Stimulated activated CD4-positive, alpha-beta T cell treated with anti-CD3 and anti-CD28 coated beads, TNF-alpha, amount 100 ng/mL, for 24 hours (primary cell): ENCODE data around the gene CPVL.

Experiments used
- DNase-seq, 3 experiments: peaks; one replicate each; pipeline ENCODE4 v3.0.0-alpha.2; 2020; ENCODE audit warnings: low read depth in 3 of 3

CPVL gene

DNA sequence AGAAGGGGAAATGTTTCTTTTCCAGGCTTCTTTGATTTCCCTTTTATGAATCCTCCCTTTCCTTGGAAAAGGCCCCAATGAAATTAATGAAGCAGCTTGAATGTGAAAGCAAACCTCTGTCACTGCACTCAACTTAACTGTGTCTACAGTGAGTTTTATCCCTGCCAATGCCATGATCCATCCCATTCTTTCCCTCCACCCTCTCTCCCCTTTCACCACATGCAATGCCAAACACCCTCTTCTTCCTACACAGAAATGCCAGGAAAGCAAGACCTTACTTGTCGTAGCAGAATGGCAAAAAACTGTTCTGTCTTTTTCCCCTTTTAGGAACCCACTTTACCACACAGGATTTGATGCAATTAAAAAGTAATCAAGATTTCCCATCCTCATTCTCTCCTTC lies 140.9 kb downstream of the CPVL start:
- no peak for DNase-seq

DNA sequence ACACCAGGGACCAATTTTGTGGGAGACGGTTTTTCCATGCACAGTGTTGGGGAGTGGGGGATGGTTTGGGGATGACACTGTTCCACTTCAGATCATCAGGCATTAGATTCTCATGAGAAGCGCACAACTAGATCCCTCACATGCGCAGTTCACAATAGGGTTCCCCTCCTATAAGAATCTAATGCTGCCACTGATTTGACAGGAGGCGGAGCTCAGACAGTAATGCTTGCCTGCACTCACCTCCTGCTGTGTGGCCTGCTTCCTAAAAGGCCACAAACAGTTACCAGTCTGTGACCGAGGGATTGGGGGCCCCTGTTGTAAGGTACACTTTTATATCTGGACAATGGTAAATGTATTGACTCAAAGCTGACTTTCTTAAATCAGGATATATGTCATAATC lies 142.6 kb downstream of the CPVL start:
- no peak for DNase-seq

DNA sequence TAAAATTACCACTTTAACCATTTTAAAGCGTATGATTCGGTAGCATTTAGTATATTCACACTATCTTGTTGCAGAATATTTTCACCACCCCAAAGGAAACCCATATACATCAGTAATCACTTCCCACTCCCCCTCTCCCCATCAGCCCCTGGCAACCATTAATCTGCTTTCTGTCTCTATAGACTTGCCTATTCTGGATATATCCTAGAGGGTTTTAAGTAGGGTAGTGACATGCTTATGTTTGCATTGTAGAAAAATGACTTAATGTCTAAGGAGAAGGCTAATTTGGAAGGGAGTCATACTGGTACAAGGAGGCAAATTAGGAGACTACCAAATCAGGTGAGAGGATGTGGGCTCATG lies 145.6 kb downstream of the CPVL start:
- no peak for DNase-seq

DNA sequence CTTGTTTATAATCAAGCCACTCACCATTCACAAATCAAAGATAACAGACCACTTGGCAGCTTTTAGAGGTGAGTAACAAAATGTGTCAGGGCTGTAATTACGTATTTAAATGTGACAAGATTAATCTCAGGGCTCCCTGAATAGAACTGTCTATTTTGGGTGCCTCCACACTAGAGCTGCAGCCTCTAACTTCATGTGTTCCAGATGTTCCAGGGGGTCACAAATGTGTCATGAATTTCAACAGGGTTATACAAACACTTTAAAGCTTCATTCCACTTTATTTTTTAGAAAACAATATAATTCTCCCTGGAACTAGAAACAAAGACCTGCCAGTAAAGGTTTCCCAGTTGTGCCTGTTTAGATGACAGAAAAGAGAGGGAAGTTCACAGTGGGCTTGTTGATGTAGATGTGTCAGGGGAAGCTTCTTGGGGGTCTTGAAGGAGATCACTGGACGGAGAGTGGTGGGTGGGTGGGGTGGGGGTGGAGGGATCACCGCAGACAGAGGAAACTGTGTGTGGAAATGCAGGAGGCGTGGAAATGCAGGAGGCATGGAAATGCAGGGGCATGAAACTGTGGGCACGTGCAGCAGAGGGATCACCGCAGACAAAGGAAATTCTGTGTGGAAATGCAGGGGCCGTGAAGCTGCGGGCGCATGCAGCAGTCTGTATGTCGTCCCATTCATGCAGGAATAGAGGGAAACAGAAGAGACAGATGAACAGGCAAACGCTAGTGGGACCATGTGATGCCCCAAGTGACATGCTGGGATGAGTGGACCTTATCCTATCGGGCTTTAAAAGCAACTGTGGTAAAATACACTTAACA lies 146.2 kb downstream of the CPVL start:
- DNase-seq, result no peak

DNA sequence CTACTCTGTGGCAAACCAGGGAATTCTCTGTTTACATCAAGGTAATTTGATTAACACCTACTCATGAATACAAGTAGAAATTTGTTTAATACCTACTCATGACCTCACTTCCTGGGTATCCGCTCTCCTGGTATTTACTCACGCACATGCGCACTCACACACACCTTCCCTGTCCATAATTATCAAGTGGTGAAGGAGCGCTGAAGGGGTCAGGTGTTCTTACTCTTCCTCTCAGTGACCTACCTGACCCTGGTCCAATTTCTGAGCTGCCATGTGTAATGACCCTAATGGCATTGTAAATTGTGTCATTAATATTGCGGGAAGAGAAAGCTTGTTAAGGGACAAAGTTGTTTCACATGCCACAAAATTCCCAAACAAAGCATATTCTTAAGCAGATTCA lies 146.9 kb downstream of the CPVL start:
- no peak for DNase-seq

DNA sequence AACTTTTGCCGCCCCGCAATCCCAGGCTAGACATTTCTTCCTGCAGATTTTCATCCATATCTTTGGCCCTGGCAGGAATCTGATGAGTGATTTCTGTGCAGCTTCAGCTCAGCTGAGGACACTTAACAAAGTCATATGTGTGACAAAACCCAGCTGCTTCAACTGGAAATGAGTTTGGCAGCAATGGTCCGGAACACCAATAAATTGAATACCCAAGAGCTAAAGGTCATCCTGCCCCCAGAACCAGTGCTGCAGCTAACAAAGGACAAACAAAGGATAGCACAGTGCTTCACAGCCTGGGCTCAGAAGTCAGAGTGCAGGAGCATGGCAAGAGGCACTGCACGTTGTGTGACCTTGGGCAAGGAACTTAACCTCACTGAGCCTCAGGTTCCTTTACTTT lies 148.2 kb downstream of the CPVL start:
- no peak for DNase-seq

DNA sequence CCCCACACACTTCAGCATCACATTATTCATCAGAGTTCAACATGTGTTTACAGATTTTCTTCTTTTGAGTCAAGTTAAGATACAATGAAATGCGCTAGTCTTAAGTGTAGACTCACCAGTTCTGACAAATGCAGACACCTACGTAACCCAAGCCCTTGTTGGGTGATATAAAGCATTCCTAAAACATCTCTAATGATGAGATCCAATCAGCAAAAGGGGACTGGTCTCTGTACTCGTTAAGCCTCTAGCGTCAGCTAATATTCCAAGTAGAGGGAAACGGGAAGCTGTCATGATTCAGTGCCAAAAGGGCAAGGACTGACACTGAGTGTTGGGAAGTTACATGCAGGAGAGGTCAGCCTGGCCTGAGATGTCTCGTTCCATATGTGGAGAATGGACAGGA lies 149.5 kb downstream of the CPVL start:
- DNase-seq, result no peak

DNA sequence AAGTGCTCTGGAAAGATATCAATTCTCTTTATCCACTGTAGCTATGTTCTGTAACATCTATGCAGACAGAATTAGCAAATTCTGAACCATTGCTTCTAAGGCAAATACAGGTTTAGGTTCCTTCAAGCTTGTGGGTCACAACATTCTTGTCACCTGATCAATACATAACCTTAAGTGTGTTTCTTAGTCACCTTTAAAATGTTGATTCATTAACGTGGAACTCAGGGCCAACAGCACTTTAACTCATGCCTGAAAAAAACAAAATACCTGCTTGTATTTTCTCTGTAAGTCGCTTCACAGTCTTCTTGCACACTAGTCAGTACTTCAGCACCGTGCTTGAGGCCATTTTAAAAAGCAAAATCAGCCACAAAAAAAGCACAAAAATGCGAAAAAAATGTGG lies 153.0 kb downstream of the CPVL start:
- no peak for DNase-seq

DNA sequence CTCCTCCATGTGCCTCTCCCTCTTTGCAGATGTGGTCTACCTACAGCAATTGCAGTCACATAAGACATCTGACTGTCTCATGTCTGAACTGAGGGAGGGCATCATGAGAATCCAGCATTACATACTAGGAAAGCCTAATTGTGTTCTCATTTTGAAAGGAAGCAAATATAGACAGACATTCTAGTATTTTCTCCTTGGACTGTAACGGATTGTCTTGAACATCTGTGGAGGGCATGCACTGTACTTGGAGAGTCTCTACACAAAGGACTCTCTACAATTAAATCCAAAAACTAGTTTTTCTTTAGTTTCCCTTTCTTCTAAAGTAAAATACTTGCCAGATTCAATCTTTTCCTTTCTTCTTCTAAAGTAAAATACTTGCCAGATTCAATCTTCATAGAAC lies 153.5 kb downstream of the CPVL start:
- DNase-seq, result no peak

DNA sequence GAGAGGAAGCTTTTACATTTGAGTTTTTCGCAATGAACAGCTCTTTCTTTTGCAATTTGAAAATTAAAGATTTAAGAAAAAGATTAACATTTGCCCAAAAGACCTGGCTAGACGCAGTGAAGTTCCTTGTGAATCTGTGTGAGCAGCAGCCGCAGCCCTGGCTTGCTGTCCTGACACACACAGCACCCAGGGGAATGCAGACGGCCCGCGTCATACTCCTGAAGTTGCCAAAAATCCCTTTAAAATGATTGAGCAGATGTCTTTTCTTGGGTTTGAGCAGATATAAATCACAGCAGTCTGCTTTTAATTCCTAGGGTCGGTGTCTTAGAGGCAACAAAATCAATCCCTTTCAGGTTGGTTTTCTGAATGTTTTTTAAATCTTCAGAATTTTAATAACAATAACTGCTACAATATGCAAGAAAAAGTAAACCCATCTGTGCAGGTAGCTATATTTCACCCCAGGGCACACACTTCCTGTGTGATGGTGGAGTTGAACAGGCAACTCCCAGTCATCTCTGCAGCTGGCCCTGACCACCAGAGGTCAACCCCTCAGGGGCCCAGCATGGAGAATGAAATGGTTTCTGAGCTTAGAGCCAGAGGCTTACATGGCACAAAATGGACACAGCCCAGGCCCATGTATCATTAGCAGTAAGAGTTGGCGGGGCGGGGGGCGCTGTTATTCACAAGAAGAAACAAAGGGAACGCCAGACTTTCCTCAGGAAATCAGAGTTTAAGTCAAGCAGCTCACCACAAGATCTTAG lies 156.0 kb downstream of the CPVL start:
- no peak for DNase-seq

DNA sequence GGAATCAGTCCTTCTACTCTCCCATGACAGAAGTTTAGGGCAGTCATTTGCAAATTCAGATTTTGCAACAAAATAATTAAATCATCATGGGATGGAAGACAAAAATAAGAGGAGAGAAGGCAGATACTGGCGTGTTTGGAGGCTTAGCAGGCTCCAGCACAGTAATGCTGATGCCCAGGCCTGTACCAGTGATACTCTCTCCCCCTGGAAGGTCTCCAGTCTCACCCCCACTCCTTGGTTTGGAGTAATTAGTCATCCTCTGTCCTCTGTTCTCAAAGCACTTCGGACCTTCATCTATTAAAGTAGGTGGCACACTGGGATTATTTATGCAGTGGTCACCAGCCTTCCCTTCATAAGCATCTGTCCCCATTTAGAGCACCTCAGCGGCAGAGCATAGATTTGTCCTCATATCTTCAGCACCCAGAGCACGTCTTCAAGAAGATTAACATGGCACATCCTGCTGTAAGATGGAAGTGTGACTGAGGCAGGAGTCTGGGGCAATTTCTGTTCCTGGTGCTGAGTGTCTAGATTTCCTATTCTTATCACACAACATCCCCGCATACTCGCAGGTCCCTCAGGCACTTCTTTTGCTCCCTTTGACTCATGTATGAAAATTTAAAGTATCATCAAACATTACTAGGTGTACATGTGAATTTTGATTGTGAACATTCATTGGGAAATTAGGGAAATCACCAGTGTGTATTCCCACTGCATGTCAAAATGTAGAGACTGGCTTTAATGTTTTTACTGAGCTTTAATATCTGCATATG lies 156.9 kb downstream of the CPVL start:
- no peak for DNase-seq

DNA sequence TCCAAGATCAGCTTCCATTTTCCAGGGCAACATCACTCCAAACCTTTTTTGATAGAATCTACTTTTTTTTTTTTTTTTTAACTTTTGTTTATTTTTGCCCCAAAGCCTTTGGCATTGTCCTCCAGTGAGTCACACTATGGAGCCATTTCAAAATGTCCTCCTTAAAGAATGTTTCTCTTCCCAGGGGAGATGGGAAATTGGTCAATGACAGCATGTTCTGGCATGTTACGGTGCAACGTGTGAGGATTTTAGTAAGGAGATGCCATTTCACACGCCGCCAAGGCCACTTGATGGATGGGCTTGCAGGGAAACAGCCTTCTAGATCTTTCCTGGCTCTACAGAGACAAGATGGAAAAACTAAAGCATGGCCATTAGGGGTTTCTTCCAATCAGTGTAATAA lies 157.5 kb downstream of the CPVL start:
- no peak for DNase-seq

DNA sequence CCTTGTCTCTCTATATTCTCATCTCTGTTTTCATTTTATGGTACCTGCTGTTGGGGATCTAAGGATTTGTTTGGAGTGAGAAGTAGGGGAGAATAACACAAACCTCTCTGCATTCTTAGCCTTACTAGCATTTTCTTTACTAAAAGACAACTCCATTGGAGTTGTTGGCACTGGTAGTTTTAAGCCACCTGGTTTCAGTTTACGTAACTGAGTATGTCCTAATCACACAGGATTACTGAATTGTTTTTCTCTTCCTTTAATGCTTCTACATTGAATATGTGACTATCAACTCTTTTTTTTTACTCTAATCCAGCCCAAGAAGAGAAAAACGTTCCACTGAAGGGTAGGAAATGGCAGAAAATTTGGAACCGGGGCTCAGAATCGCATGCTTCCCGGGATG lies 158.2 kb downstream of the CPVL start:
- DNase-seq, result no peak

DNA sequence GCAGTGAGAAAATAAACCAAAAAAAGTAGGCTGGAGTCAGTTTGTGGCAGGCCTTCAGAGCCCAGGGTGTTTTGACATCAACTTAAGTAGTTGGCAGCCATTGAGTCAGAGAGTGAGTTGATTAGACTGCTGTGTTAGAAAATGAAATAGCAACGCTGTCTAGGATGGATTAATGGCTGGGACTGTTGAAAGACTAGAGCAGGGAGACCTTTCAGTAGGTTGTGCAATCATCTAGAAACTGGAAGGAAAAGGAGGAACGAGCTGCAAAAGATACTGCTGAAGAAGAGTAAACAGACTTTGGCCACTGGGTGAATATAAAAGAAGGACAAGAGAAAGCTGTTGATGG lies 159.6 kb downstream of the CPVL start:
- DNase-seq, result no peak

DNA sequence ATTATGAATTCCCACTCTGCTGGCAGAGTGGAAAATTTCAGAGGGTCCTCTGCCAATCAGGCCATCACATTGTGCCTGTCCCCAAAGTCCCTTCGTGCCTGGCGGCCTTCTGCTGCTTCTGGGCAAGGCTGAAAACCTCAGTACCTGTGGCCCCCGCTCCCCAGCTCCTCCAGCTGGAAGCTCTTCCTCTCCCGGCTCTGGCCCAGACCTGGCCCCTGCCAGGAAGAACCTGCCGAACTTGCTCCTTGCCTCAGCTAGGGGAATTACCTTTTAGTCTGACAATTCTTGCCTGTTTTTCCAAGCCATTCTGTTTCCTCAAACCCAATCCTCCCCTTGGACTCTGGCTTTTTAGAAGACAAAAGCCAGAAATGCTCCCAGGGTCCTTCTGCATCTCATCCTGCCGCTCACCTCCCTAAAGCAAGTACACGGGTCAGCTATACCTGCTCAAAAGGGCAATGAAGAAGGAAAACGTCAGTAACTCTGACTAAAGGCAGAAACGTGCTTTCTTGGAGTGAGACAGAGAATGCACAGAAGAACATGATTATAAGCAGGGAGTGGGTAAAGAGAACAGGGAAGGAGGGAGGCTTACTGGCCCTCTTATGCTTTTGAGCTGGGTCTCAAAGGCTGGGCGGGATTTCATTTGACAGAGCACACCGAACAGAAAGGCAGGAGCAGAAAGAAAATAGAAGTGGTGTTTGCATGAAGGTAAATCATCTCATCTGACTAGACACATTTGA lies 160.1 kb downstream of the CPVL start:
- DNase-seq, result no peak

DNA sequence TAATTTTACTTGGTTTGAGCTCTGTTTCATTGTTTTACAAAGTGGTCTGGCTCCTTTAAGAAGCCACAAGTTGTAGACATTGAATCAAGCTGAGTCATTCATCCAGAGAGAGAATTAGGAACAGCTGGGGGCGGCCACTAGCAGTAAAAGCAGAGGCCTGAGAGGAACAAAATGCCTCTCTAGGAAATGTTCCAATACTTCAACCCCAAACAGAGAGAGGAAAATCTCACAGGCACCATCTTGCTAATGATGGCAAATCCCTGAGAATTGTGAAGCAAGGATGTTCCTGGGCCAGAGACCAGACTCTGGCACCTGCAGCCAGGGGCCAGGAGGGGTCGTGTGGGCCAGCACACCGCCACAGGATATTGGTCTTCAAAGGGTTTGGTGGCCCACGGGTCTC lies 161.7 kb downstream of the CPVL start:
- DNase-seq, result no peak

DNA sequence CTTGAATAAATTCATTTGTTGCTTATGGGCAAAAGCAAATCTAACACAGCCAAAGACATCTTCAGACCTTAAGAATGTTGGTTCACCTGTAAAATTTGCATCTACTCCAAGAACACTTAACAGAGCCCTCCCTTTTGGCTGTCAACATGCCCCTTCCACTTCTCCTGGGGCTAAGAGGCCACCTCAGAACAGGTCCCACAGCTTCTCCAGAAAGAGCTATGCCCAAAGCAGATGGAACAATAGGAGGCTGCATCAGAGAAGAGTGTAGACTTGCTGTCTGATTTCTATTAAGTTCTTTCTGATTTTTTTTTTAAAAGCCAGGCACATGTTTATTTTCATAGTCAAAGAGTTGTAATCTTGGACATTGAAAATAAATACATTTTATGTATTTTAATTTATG lies 162.1 kb downstream of the CPVL start:
- DNase-seq, result no peak

DNA sequence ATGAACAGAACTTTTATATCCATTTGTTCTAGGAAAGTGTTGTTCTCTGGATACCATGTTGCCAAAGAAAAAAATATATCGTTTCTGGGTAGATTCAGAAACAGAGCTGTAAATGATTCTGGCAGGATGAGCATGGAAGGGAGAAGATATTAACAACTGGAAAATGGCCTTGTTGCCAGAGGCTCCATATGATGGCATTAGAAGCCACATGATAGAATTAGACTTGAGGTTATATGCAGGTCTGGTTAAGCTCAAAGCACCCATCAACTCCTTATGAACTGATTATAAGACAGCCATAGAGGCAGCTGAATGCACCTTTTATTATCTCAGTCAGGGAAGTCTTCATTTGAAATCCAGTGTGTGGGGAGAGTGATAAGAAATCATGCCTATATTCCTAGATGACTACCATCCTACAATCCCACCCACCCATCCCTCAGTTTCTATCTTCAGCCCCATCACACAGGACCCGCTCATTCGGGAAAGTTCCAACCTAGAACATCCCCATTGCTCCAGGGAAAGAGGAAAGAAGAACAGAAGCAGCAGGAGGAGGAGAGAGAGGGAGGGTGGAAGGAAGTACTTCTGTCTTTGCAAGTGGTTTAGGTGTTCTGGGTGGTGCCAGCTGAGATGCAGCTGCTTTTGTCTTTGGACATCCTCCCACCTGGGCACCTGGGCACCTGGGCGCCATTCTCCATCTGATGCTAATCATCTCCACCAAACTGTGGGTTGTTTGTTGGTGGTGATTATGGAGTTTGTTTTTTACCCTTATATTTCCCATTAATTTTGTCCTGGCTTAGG lies 162.7 kb downstream of the CPVL start:
- DNase-seq, result no peak

DNA sequence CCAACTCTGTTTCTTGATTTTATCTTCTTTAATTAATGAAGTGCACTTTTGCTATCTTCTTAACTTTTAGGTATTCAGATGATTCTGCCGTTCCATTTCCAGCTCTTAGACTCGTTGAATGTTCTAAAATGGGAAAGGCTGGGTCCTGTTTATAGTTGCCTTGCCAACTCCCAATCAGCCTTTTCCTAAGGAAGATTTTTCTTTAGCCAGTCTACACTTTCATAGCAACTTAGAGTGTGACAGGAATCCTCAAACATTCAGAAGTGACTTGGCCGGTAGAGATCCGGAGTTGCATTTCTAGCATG lies 165.2 kb downstream of the CPVL start:
- DNase-seq, result no peak

DNA sequence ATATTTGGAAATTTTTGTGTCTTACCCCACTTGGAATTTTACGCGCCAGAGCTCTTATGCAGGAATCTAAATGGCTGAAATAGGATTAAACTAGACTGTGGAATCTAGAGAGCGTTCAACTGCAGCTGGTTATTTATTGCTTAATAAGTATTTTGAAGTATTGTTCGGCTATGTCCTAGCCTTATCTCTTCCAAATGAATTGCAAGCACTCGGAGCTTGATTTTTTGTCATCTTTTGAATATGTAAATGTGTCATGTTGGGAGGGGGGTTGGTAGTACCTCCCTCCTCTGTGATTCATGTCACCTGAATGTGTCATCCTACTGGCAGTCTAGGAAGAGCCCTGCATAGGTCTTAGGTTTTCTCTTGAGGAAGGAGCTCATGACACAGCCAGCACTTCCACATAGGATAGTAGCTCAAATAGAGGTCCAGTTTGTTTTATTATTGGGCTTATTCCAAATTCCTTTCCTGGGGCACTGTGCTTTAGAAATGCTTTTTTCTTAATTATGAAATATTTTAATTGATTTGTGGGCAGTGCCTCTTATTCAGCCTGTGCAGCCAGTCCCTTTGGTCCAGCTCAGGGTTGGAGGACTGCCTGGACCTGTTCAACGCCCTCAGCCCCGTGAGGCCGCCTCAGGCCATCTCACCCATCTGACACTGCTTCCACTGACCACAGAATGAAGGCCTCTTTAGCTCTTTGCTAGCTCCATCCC lies 165.7 kb downstream of the CPVL start:
- no peak for DNase-seq

DNA sequence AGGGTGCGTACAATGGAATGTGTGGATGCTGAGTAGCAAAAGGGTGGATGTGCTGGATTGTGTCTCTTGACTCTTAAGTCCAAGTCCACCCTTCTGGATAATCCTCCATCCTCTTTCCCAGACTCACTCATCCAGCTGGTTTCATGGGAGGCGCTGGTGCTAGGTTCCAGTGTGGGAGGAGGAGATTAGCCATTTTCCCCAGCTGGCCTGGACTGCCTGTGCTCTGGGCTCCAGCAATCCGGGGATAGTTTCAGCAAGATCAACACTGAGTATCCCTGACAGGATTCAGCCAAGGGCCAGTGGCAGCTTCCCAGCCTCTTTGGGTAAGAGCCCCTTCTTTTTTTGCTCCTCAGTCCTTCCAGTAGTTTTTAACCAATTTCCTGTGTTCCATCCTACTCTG lies 166.6 kb downstream of the CPVL start:
- DNase-seq, result no peak
